G401 (cell line): ENCODE results near the gene IRX4. TPM values are rescaled to one million over a fixed set of nuclear protein-coding genes. Genes with fewer than 3 reads are reported as not detected.
"Not testable (repeated sequence)": the region's sequence is repeated elsewhere in the genome, so short reads cannot be mapped to it uniquely, and the experiment has no call there.

ENCODE experiments used
- DNase-seq: peaks from one replicate; pipeline ENCODE4 v3.0.0-alpha.2; 2015; ENCODE audit warnings: low spot score
- in situ Hi-C: cut with HindIII; loops from 2 replicates; pipeline ENCODE4 v1.10.0; 2016; ENCODE audit warnings: low sequenced_read_pairs, mixed read lengths
- total RNA-seq: library from RNA; depleted of rRNA; stranded (reverse); fragments of >200 nt; shearing (Covaris generic); gene quantifications from 2 replicates; pipeline ENCODE4 v1.2.3, GENCODE V29; 2014

Gene IRX4
- total RNA-seq, 1 experiment from 2014 or later, result not detected

GRCh38 chr5:1870435-1871272 is 12.1 kb downstream of the IRX4 start:
- DNase-seq, in situ Hi-C loops: not testable (repeated sequence)

DNA sequence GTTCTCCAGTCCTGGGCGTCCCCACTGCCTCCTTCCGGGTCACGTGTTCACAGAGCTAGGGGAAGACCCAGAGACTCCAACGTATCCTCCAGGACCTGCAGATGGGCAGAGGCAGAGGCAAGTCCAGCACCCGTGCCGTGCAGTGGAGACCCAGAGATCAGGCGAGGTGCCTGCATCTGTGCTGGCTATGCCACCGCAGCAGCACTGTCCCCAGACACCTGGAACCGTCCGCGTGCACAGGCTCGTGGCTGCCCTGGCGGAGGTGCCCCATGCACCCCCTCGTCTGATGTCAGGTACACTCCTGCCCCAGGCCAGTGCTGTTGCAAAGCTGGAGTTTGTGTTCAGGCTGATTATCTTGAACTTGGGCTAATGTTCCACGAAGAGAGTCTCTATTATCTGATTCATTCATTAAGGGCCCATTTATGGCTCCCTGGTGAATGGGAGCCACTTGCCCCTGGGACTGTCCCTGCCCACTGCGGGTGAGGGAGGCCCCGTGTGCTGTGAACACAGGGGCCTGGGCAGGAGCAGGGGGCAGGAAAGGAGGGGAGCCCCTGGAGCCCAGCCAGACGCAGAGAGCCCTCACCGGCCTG is 13.7 kb downstream of the IRX4 start:
- in situ Hi-C loops, result no loop called here
- no peak for DNase-seq

GRCh38 chr5:1867815-1868143 is 14.9 kb downstream of the IRX4 start:
- in situ Hi-C loops, result no loop called here
- DNase-seq, result no peak

DNA sequence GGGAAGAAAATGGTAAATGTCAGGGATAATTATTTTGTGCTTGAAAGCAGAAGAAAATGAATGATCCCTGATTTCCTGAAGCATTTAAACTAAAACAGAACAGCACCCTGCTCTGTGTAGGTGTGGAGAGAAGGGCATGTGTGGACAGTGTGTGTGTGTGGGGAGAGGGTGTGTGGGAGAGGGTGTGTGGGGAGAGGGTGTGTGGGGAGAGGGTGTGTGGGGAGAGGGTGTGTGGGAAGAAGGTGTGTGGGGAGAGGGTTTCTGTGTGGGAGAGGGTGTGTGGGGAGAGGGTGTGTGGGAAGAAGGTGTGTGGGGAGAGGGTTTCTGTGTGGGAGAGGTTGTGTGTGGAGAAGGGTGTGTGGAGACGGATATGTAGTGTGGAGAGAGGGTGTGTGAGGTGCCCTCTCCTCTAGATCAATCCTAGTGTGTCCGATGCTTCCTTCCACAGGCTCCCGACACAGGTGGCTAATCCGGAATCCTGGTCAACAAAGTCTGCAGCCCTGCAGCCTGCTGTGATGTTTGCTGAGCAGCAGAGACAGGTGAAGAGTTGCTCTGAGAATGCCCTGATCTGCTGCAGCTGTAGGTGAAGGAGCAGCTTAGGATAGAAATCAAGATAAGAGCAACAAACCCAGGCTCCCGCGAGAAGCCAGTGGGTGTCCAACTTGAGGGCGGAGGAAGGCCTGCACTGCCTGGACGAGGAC is 15.5 kb downstream of the IRX4 start:
- in situ Hi-C loops, result no loop called here
- no peak for DNase-seq

DNA sequence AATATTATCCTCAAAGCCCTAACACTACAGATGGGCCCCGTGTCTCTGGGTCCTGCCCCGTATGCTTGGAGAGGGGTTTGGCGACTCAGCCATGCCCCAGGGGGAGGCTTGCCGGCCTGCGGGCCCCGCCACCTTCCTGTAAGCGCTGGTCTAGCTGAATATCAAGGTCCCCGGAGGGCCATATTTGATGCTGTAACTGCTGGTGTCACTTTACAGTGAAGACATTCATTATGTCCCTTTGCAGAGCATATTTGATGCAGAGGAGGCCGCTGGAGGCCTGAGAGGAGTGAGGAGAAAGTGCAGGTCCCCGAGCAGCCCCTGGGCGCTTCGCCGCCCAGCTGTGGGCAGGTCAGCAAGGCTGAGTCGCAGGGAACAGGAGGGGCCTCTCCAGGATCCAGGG is 16.8 kb downstream of the IRX4 start:
- no peak for DNase-seq

DNA sequence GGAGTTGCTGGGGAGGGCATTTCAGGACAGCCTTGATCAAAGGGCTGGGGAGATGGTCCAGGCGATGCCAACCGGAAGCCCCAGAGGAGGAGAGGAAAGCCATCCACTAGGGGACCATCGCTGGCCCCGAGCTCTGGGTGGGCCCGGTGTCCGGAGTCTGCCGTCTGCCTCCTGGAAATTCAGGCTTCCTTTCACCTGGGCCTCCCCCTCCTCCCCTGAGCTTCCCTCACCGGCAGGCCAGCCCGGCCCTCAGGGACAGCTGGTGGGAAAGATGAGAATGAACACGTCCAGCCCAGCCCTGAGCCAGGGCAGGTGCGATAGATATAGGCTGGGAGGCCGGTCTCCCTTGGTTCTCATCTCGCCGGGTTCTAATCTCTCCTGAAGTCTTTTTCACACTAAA is 17.2 kb downstream of the IRX4 start:
- DNase-seq, result no peak
- in situ Hi-C loops, result no loop called here

More for the DNA sequence above, 16.8 kb downstream of the IRX4 start:
- in situ Hi-C loops, result no loop called here

DNA sequence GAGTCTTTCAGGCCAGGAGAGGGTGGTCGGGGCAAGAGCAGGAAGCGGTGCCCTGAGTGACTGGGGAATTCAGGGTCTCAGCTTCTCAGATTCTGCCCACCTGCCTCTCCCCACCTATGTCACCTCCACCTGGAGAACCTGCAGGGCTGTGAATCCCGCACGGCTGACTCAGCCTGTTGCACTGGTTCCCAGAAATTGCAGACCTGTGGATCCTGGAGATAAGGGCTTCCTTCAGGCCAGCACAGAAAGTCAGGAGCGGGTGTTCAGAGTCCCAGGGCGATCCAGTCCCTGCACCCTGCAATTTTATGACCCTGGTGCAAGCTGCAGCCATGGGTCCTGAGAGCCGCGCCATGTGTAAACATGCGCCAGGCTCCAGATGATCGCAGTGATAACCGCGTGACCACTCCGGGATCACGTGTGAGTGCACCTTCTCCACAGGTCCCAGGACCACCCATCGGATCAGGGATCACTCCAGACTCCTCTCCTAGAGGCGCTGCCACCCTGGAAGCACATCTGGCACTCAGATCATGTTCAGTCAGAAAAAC is 17.8 kb downstream of the IRX4 start:
- in situ Hi-C loops, result no loop called here
- no peak for DNase-seq

- in situ Hi-C loops, result no loop called here
- peak; percentile 12 for DNase-seq
Observed at GRCh38 chr5:1860949-1861348, 21.8 kb downstream of the IRX4 start.

DNA sequence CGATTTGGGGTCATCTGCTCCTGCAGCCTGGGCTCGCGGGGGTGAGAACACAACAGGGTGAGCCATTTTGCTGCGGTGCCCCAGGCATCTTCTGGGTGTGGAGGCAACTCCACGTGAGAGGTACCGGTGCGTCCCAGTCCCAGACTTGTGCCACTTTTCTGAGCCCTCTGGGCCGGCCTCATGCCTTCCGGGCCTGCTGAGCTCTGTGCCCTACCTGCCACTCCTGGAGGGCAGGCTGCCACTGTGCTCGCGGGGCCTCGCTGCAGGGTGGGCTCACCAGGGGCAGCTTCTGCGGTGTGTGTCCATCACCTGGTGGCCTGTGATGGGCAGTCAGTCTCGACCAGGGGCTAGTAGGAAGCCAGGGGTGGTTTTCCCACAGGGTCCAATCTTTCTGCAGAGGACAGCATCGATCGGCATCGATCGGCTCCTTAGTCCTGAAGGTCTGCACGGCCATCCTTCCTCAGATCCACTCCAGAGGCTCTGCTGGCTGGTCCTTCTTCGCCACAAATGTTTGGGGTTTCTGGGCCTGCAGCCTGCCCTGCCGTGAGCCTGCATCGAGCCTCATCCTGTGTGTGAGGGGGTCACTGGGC is 22.6 kb downstream of the IRX4 start:
- in situ Hi-C loops, result no loop called here

GRCh38 chr5:1859099-1859498 is 23.6 kb downstream of the IRX4 start:
- DNase-seq, result no peak
- in situ Hi-C loops, result no loop called here

More for the DNA sequence above, 22.6 kb downstream of the IRX4 start:
- DNase-seq, result no peak

DNA sequence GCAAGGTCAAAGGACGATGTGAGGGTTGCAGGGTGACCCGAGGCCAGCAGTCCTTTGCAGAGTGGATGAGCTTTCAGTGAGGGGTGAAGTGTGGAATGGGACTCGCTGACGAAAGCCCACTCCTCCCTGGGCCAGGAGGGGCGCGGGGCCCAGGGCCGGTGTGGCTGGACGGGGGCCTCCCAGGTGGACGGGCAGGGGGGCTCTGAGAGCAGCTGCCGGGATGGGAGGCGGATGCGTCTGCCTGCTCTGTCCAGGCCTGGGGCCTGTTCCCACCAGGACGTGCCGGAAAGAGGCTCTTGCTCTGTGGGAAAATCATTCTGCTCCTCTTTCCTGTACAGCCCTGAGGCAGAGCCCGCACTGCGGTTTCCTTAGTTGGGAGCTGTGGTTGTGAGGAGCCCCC is 24.3 kb downstream of the IRX4 start:
- DNase-seq, result no peak
- in situ Hi-C loops, result no loop called here

DNA sequence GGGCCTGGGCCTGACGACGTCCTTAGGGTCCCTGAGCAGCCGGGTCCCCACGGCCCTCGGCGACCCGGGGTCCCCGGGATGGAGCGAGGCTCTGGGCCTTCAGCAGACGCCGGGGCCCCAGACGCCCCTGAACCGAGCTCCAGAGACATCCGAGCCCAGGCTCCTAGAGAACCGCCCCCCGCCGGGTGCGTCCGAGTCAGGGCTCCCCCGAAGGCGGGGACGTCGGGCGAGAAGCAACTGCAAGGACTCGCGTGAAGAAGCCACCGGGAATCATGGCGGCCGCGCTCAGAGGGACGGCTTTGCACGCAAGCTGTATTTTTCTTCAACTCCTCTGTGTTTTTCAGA is 25.5 kb downstream of the IRX4 start:
- no peak for DNase-seq
- in situ Hi-C loops, result no loop called here

DNA sequence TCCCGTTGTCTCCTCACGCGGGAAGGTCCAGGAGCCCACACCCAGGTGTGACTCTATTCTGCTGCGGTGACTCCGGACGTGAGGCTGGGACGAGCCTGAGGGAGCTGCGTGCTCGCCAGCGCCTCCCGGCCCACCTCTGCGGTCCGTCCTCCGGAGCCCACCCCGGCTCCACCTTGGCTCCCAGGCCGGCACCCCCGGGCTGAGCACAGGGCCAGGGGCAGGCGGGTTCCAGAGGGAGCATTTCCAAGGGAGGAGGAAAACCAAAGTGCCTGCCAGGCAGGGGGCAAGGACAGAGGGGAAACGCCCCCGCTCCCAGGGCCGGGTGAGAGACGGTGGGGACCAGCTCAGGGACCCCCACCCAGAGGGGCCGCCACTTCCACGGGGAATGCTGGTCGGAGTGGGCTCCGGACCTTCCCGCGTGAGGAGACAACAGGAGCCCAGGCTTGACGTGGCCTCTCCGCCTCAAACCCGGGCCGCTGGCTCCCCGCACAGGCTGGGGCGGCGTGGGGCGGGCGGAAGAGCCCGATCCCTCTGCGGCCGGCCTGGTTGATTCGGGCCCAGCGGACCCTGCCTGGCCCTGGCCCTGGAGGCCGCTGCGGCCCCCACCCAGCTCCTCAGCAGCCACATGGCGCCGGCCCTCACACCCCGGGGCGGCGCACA is 26.0 kb downstream of the IRX4 start:
- no peak for DNase-seq
- in situ Hi-C loops, result no loop called here

DNA sequence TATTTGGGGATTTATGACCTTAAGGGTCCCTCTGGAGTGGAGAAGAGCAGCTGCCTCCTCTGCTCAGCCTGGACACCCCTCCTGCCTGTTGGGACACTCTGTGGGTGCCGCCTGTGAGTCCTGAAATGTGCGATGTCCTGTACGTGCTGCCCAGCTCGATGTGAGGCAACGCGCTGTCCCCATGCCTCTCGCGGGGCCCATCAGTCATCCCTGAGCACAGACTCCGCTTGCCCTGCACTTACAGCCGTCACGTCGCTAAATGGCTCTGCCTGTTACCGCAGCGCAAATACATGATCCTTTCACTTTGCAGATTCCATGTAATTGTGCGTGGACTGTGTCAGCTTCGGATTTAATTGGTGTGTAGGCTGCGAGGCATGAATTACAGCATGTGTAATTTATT is 27.1 kb downstream of the IRX4 start:
- in situ Hi-C loops, result no loop called here
- no peak for DNase-seq

GRCh38 chr5:1855075-1855474 is 27.6 kb downstream of the IRX4 start:
- in situ Hi-C loops, result no loop called here
- DNase-seq, result no peak

GRCh38 chr5:1853531-1853930 is 29.2 kb downstream of the IRX4 start:
- DNase-seq, result no peak
- in situ Hi-C loops, result no loop called here

DNA sequence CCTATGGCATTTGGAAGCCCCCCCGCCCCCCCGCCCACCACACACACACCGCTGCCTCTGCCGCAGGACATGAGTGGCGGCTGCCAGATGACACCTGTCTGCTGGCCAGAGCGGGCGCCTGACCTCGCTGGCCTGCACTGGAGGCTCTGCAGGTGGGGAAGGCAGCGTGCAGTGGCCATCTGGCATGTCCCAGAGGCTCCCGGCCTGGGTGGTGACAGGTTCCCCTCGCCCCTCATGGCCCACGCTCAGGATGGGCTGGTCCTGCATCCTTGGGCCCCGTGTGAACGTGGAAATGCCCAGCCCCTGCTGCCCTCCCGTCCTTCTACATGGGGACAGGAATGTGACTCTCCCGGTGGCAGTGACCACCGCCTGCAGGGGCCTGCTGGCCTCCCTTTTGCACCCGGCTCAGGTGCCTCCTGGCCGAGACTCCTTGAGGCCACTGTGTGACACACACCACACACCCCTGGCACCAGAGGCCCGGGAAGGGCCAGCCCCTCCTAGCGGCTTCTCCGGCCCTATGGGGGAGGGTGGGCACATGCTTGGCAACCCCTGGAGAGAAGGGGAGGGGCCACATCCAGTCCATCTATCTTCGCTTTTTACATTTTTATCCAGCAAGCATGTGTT is 30.3 kb downstream of the IRX4 start:
- DNase-seq, result no peak
- in situ Hi-C loops, result no loop called here

GRCh38 chr5:1851290-1851934 is 31.3 kb downstream of the IRX4 start:
- DNase-seq, result no peak
- in situ Hi-C loops, result no loop called here
